GM18858 (cell line): ENCODE data around the gene SUSD1.
"Not testable (repeated sequence)": the region's sequence is repeated elsewhere in the genome, so short reads cannot be mapped to it uniquely, and the experiment has no call there.

Experiments
- ATAC-seq: cut with Tn5 transposase; IDR thresholded peaks from one replicate; pipeline ENCODE4 v1.9.1; 2021; ENCODE audit not compliant: unreplicated experiment

The SUSD1 gene

GRCh38 chr9:112104401-112104800, 70.7 kb downstream of the SUSD1 start:
- ATAC-seq, result no peak

GRCh38 chr9:112103405-112103804, 71.7 kb downstream of the SUSD1 start:
- ATAC-seq, result no peak

GRCh38 chr9:112097712-112098688, 77.1 kb downstream of the SUSD1 start:
- ATAC-seq, result no peak

- ATAC-seq, result no peak
These were observed 80.0 kb downstream of the SUSD1 start for GRCh38 chr9:112094948-112095681.

- ATAC-seq, result no peak
These were observed 80.9 kb downstream of the SUSD1 start for GRCh38 chr9:112094241-112094640.

GRCh38 chr9:112093870-112094216, 81.3 kb downstream of the SUSD1 start:
- ATAC-seq, result no peak

GRCh38 chr9:112093147-112093869, 81.8 kb downstream of the SUSD1 start:
- no peak for ATAC-seq

GRCh38 chr9:112091810-112092209, 83.3 kb downstream of the SUSD1 start:
- ATAC-seq, result no peak

- ATAC-seq, result no peak
These were observed 87.6 kb downstream of the SUSD1 start for GRCh38 chr9:112087506-112087905.

- no peak for ATAC-seq
These were observed 88.5 kb downstream of the SUSD1 start for GRCh38 chr9:112086627-112087026.

GRCh38 chr9:112084907-112085306, 90.2 kb downstream of the SUSD1 start:
- no peak for ATAC-seq

- ATAC-seq, result no peak
These were observed 90.8 kb downstream of the SUSD1 start for GRCh38 chr9:112084334-112084733.

GRCh38 chr9:112081918-112082729, 93.0 kb downstream of the SUSD1 start:
- no peak for ATAC-seq

GRCh38 chr9:112080831-112081542, 94.1 kb downstream of the SUSD1 start:
- ATAC-seq, result no peak

- peak; percentile 80 for ATAC-seq
These were observed 96.7 kb downstream of the SUSD1 start for GRCh38 chr9:112078432-112078831.

- no peak for ATAC-seq
These were observed 98.3 kb downstream of the SUSD1 start for GRCh38 chr9:112076814-112077213.

GRCh38 chr9:112075009-112075378, 100.1 kb downstream of the SUSD1 start:
- no peak for ATAC-seq

GRCh38 chr9:112074250-112075008, 100.7 kb downstream of the SUSD1 start:
- ATAC-seq, result no peak

- ATAC-seq, result not testable (repeated sequence)
These were observed 101.4 kb downstream of the SUSD1 start for GRCh38 chr9:112073639-112074173.
